NCI-H2227 (cell line): ENCODE data around the gene HRCT1.
A peak's percentile ranks its signal among the peaks of the same experiment; 100 is the strongest.

Experiments
- DNase-seq: peaks from one replicate; lab custom pipeline; 2025; ENCODE audit not compliant: unreplicated experiment; lab: John Stamatoyannopoulos, UW

Gene HRCT1

DNA sequence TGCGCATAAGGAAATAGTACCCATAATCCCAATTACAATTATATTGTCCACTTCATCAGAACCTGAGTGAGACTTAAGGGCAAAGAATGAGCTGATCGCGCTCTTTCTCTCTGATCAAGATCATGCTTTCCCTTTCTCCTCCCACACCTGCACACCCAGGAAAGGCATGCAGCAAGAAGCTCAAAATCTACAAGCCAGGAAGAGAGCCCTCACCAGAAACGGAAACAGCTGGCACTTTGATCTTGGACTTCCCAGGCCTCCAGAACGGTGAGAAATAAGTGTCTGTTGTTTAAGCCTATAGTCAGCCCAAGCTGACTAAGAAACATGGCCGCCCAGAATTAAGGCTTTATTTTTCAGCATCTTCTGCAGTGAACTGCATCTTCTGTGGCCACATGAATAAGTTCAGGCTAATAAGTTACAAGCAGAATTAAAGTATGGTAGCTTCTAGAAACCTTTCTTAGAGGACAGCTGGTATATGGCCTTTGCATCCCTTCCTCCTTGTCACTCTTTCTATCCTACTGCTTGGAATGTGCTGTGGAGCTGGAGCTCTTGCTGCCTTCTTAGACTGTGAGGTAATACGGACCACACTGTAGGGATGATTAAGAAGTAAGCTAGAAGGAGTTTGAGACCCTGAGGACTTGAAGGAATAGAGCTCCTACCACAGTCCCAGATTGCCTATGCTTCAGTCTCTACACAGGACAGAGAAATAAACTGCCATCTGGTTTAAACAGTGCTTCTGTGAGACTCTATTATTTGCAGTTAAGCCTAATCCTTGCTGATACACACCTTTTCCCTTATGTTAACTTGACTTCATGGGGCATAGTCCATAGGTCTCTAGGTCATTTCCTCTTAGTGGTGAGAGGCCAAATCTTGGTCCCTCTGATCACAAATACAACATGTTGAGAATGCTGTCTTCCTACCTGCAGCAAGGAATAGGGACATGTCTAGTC lies 34.7 kb downstream of the HRCT1 start:
- DNase-seq, result no peak

DNA sequence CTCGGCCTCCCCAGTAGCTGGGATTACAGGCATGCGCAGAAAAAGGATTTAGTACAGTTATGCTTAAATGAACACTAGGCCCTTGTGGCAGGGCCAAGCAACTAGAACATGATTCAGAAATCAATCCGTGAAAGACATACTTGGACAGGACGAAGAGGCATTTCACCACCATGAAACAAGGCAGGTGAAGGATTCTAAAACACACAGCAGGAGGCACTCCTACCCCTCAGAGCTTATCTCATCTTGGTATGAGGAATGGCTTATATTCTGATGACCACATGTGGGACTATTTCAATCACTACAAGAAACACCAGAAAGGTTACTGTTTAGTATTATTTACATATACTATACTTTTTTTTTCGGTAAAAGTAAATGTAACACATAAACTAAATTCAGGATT lies 36.3 kb downstream of the HRCT1 start:
- no peak for DNase-seq

DNA sequence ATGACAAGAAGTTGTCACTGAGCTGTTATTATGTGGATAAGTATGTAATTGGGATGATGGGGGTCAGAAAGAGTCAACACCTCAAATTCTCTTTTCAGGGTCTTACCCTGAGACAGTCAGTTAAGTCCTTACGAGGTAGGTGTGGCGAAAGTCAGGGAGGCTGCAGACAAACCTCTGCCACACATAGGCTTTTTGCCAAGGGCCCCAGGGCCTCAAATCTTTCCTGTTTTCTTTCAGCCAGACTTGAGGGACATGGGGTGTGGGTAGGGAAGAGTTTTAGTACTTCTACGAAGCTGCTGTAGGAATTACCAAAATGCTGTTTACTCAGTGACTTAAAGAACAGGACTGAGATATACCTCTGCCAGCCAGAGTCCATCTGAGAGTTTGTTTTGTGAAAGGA lies 38.2 kb downstream of the HRCT1 start:
- DNase-seq, result peak; percentile 8

DNA sequence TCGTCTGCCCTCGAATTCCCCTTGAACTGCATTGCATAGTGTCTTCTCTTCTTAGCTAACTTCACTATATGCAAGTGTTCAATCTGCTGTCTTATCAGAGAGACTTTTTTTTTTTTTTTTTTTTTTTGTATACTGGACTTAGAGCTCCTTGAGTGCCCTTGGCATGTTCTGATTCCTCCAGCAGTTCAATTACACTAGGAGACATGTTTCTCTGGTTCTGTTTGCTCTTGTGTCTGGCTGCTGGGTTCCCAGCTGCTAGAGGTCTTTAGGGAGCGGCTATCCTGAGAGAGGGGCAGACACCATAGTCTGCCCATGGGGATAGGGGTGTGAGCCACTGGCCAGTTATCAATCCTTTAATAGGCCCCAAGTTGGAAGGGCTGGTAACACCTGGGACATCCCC lies 38.8 kb downstream of the HRCT1 start:
- DNase-seq, result no peak

DNA sequence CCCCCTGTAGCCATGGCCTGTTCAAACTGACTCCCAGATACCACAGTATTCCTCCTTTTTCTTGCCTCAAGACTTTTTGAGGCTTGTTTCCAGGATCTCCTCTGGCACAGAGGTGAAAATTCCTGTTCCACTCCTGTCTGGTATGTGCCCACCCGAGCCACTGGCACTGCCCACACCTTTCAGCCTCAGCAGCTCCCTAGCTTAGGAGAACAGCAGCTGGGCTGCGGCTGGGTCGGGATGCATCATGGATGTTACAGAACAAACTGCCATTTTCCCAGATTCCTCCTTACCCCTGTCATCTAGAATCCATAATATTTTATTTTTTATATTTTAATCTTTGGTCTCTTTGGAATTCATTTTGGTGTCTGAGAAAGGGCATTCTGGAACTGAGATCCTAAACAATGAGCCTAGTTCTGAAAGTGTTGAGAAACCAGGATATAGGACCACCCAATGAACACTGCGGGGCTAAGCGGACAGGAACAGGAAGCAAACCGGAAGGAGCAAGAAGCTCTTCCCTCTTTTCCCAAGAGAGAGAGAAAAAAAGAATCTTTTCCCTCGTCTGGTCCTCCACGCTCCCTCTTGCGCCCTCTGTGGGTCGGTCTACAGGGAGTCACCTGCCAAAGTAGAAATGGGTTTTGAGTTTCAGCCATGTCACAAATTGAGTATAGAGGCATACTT lies 39.5 kb downstream of the HRCT1 start:
- DNase-seq, result peak; percentile 59

DNA sequence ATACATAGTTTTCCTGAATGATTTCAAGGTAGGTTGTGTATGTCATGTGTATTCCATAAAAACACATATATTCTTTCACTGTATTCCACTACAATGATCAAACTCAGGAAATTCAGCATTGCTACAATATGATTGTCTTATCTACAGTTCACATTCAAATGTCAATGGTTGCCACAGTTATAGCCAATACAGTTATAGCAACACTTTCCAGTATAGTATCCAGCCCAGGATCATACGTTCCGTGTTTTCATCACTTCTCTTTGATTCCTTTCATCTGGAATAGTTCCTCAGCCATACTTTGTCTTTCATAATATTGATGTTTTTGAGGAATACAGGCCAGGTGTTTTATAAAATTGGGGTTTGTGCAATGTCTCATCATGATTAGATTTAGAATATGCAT lies 42.4 kb downstream of the HRCT1 start:
- DNase-seq, result no peak

DNA sequence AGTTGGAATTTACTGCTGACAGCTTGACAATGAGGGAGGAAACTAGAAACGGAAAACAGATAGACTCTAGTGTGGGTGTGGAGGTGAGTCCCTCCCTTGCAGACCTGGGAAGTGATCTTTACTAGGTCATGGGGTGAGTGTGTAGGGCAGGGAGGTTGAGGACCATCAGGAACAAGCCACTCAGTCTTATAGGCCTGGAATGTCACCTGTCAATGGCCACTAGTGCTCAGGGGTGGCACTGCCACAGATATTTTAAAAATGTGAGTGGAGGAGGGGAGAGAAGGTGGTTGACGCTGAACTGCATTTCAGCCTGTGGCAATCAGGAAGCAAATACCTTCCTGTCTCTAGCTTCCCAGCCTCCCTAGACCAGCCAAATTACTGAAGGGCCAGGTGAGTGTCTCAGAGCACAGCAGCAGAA lies 42.9 kb downstream of the HRCT1 start:
- DNase-seq, result no peak

DNA sequence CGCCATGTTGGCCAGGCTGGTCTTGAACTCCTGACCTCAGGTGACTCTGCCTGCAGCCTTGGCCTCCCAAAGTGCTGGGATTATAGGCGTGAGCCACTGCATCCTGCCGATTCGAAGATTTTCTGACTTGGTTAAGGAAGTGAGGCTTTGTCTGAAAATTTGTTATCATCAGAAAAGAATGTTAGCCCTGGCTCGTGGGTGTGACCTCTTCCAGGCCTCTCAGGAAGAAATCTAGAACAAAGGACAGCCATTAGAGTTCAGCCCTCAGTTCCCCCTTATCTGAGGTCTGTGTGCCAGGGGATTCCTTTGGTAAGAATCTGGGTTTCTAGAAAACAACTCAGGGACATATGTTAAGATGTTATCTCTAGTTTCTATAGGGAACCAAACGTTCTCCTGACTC lies 45.7 kb downstream of the HRCT1 start:
- no peak for DNase-seq

DNA sequence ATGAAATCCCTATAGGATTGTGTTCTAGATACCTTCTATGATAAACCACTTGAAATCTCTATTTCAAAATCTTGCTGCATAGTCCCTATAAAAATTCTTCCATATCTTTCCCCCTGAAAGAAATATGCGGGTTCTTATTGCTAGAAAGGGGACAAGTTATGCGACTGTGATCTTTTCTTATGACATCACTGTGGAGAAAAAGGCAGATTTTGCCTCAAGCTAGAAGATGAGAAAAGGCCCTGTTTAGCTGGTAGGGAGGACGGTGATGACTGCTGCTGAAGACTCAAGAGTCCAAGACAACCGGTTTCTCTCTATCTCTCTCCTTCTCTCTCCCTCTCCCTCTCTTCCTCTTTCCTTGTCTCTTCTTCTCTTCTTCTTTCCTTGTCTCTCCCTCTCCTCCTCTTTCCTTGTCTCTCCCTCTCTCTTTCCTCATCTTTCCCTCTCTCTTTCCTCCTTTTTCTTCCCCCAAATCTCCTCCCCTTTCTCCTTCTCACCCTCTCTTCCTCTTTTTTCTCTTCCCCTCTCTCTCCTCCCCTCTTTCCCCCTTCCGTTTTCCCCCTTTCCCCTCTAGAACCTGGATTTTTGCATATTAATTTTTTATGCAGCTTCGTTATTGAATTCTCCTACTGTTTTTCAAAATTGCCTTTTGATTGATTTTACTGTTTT lies 46.7 kb downstream of the HRCT1 start:
- no peak for DNase-seq

DNA sequence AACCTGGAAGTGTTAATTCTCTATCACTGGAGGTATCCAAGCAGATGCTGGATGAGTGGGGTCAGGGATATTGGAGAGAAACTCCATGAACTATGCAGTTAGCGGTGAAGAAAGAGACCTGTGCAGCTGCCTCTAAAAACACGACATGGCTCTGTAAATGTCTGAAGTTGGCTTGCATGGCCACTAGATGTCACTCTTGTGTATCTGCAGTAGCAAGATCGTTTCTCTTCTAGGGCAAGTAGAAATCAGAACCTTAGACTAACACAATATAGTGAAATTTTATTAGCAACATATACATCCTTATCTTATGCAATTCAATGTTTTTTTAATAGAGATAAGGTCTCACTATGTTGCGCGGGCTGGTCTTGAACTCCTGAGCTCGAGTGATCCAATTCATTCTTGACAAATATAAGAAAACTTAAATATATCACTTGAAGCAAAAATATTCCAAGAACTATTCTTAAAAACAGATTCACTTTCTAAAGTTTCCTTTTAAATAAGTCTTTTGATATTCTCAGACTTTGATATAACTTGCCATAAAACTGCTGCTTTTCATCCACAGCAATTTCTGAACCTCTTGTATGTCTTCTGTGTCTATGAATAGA lies 49.0 kb downstream of the HRCT1 start:
- peak; percentile 76 for DNase-seq

DNA sequence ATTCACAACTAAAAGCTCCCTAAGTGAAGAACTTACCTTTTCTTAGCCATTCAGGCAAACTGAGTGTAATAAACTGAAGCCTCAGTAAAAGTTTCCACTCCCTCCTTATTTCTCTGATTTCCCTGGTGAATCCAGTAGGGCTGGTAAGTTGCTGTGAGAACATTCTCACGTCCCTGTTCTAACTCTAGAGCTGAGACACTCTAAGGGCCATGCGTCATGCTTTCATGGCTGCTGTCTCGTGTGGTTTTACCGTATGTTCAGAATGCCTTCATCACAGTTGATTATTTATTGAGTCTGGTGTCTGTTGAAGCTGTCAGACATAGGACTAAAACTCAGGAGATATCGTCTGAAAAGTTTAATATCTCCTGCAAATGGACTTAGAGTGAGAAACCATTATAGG lies 50.6 kb downstream of the HRCT1 start:
- DNase-seq, result no peak
